Uterus (tissue), 2 donors: ENCODE measurements around the gene VPS54.

Experiments used
- CTCF ChIP-seq, 4 experiments: fragments of 200-600 bp in 2 of 4; fragments of 450-650 bp in 2 of 4; sonication (generic) in 2 of 4; IDR thresholded peaks; one replicate each; pipeline ENCODE4 v1.5.1; 2016 to 2019; ENCODE audit warnings: antibody characterized with exemption in 4 of 4, mild to moderate bottlenecking in 2 of 4, moderate library complexity in 1 of 4
- POLR2A ChIP-seq, 2 donors: fragments of 450-650 bp; IDR thresholded peaks; one replicate each; pipeline ENCODE4 v1.6.1; 2016; ENCODE audit warnings: antibody characterized with exemption in 2 of 2, mild to moderate bottlenecking in 1 of 2, moderate library complexity in 1 of 2

GRCh38 chr2:63893163-63893562 lies 126.1 kb downstream of the VPS54 start:
- TF ChIP-seq CTCF (IDR thresholded peaks at IDR 0.05) (no peak), POLR2A (IDR thresholded peaks at IDR 0.05) (no peak)
